ENCODE data around the gene TXNIP.
"Not testable (repeated sequence)": the region's sequence is repeated elsewhere in the genome, so short reads cannot be mapped to it uniquely, and the experiment has no call there.

The TXNIP gene, protein sequence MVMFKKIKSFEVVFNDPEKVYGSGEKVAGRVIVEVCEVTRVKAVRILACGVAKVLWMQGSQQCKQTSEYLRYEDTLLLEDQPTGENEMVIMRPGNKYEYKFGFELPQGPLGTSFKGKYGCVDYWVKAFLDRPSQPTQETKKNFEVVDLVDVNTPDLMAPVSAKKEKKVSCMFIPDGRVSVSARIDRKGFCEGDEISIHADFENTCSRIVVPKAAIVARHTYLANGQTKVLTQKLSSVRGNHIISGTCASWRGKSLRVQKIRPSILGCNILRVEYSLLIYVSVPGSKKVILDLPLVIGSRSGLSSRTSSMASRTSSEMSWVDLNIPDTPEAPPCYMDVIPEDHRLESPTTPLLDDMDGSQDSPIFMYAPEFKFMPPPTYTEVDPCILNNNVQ

DNA sequence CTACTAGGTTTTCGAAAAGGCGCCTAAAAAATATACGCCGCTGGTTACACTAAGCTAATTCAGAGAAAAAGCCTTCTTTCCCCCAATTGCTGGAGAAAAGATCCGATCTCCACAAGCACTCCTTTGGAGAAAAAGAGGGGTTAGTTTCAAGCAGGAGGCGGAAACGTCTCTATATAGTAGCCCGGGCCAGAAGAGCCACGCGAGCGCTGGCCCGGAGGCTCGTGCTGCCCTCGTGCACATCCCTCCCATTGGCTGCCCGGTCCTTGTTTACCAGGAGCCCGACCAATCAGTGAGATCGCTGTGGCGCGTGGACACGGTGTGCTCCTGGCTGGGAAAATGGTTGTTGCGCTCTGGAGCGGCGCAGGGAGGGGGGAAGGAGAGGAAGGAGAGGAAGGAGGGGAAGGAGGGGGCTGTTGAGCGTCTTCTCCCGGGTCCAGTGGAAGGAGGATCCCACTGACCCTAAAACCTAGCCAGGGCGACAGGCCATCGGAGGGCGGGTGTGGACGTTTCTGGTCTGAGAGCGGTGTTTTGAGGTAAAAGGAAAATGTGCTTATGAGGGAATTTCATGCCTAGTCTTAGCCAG lies at the start of gene TXNIP:
TXNIP (minus strand) TSS at position 147 of the 583 bp plus-strand sequence. CDS start 313 bp downstream, outside the sequence.
- peak; percentile 97 for DNase-seq

DNA sequence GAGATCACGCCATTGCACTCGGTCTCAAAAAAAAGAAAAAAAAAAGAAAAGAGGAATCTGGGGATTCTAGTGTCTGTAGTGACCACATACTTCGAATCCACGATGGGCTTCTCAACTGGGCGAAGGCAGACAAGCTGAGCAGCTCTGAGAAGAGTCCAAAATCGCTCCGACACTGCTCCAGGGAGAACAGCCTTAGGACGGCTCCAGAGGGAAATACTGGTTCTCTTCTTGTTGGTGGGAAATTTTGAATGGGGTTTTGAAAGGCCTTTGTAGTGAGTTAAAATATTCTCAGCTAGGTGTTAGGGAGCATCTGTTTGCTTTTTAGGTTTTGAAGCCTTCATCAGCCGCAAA lies 43.4 kb upstream of the TXNIP start:
- no peak for DNase-seq

DNA sequence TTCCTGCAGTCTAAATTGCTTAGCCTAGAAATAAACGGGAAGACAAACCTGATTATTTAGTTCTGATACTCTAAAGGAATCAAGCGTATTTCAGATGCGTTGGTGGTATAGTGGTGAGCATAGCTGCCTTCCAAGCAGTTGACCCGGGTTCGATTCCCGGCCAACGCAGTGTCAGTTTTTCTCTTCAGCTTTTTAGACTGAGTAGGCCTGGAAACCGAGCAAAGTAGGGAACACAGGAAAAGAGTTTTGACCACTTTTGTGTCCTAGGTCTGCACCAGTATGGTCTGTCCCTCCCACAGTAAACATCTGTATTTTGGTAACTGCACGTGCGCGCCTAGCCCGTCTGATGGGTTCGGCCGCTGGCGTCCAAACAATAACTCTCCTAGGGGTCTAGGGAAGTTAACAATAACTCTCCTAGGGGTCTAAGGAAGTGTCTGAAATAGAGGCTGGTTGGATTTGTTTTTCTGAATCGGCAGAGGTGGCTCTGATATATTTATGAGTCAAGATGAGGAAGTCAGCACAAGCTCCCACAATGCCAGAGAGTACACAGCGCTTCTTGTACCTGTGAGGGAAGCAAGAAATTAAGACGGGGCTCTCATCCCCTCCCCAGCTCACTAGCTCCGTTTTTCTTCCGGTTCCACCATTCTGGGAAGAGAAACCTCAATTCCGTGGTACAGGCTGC lies 40.7 kb upstream of the TXNIP start:
- DNase-seq: peak; percentile 85

DNA sequence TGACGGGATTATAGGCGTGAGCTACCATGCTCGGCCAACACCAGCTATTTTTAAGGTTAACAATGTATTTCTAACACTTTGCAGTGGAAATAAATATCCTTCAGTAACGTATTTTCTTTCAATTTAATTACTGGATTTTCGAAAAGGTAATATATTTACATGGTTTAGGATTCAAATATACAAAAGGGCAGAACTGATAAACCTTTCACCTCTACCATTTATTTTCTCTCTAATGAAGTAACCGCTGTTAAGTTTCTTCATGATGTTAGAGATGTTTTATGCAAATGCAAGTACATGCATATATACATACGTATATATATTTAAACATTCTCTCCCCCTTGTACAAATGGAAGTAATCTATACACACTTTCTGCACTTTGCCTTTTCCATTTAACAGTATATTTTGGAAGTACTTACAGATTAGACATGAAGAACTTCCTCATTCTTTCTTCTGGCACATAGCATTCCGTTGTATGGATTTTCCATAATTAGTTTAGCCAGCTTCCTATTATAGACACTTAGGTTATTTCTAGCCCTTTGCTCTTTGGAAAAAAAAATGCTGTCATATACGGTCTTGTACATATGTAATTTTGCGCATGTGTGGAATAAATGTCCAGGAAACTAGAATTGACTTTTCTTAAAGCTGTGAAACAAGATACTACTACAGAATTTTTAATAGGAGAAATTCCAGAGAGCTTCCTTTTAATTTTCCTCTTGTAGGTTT lies 40.0 kb upstream of the TXNIP start:
- no peak for DNase-seq

DNA sequence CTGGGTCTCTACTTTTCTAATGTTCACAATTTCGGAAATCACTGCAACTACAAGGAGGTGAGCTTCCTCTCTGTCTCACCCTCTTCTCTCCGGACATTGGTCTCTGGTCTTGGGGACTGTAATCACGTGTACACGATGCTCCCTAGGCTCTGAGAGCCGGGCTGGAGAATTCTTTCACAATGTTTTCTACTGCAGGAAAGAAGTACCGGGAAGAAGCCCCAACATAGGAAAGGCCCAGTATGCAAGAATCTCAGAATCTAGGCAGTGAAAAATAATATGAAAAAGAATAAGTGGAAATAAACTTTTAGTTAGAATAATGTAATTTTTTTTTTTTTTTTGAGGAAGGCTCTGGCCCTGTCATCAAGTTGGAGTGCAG lies 38.7 kb upstream of the TXNIP start:
- DNase-seq: no peak

DNA sequence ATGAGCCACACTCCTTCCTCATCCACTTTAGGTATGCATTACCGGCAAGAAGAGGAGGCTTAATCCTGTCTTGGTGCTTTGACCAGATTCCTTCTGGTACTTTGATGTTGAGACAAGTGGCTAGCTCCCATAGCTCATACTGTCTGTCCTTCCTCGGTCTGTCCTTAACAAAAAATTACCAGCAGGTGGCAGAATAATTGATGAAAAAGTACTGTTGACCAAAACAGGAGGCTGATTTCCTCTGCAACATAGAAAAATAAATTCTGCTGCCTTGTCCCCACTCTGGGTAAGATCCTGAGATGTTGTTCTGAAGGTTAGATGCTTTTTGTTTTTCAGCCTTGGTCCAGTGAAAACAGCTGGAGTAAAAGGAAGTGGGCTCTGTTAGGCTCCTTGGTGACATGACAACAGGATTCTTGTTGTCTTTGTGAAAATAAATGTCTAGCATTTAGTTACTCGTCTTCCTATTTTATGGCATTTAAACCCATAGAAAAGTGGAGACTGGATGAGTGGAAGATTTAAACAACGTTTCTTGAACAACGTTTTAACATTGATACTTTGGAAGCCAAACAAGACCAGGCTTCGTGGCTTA lies 36.3 kb upstream of the TXNIP start:
- DNase-seq: no peak

DNA sequence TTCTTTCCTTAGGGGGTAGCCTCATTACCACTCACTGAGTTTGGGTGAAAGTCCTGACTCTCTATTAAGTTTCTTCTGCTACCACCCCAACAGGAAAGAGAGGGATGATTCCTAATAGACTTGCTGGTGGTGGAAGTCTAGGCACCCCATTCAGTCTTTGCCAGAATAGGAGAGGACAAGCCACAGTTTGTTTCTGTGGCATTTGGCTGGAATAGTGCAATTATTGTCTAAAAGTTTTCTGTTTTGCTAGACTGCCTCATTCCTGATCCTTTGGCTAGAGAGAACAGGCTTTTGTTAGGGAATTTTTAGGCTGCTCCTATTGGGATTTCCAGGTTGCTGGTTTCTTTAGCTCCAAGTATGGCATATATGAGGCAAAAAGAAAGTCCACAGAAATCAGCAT lies 35.1 kb upstream of the TXNIP start:
- DNase-seq: no peak

DNA sequence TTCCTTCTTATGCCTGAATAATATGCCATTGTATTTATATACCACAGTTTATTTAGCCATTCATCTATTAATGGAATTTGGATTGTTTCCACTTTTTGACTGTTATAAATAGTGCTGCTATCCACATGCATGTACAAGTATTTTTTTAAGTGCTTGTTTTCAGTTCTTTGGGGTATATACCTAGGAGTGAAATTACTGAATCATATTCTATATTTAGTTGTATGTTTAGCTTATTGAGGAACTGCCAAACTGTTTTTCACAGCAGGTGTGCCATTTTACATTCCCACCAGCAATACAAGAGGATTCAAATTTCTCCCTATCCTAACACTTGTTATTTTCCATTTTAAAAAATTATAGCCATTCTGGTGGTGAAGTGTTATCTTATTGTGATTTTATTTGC lies 32.7 kb upstream of the TXNIP start:
- DNase-seq: no peak

DNA sequence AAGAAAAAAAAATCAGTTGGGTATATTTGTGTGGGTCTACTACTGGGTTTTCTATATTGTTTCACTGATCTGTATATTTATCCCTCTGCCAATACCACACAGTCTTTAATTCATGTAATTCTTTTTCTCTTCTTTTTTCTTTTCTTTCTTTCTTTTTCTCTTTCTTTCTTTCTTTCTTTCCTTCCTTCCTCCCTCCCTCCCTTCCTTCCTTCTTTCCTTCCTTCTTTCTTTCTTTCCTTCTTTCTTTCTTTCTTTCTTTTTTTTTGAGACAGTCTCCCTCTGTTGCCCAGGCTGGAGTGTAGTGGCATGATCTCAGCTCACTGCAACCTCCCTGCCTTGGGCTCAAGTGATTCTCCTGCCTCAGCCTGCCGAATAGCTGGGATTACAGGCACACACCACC lies 30.3 kb upstream of the TXNIP start:
- DNase-seq: not testable (repeated sequence)

DNA sequence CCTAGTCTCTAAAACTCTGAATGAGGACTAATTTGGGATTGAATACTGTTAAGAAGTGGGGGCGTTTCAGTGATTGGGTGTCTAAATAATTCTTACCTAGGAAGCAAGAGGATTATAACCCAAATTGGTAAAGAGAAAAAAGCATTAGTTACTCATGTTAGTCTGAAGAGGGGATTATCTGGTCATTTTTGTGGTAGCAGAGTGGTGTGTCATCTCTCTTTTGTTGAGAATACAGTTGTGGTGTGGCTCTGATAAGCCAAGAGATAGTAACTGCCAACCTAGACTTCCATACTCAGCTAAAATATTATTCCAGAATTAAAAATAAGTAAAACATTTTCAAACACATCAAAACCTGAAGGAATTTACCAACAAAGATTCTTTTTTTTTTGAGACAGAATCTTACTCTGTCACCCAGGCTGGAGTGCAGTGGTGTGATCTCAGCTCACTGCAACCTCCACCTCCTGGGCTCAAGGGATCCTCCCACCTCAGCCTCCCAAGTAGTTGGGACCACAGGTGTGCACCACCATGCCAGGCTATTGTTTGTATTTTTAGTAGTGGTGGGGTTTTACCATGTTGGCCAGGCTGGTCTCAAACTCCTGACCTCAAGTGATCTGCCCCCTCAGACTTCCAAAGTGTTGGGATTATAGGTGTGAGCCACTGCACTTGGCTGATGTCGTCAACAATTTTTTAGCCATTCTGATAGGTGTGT lies 29.6 kb upstream of the TXNIP start:
- not testable (repeated sequence) for DNase-seq

DNA sequence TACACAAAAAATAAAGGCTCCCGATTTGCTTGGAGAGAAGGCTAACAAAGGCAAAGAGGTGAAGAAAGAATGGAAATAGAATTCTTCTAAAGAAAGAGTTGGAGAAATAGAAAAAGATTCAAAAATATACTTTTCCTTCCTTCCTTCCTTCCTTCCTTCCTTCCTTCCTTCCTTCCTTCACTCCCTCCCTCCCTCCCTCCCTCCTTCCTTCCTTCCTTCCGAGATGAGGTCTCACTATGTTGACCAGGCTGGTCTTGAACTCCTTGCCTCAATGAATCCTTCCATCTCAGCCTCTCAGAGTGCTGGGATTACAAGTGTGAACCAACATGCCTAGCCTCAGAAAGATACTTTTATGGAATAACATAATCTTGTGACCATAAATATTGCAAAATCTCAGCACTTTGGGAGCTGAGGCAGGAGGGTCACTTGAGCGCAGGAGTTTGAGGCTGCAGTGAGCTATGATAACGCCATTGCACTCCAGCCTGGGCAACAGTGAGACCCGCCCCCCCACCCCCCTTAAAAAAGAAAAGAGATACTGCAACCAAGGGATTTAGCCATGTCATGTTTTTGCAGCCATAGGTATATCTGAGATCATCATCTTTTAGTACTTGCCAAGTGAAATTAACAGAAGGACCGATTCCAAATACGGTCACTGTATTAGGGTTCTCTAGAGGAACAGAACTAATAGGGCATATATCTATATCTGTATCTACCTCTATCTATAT lies 26.2 kb upstream of the TXNIP start:
- no peak for DNase-seq

DNA sequence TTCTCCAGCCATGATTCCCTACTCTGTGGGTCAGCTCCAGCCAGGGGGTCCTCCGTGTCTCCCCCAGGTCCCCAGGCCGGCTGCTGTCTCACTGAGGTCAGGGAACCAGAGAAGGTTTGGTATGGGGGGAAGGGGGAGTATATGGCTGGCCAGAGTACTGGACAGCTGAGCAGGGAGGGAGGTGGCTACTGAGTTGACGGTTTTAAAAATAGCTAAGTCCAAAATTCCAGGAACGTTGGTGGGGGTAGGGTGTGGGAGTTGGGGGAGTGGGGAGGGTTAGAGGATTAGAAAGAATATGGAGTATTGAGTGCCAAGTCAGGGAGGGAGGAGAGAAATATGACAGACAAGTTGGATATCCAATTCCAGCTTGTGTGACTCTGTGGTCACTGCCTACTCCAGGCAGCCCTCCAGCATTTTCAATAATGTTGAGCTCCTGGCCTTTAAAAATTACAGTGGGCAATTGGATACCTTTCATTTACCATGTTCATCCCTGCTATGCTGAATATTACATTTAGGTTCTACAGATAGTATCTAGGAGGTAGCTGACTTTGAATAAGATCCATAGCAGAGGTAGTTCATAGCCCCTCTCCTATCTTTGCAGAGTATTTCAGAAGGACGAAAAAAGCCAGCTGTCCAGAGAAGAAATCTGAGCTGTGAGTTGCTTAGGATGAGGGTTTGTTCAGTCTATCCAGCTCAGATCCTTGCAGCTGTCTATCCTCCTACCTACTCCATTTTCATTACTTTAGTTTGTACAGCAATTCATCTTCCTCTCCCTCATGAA lies 25.4 kb upstream of the TXNIP start, which contains the start of gene HJV:
HJV (minus strand) TSS at position 114 of the 781 bp plus-strand sequence. CDS start 1,504 bp downstream, outside the sequence.
- DNase-seq: no peak

DNA sequence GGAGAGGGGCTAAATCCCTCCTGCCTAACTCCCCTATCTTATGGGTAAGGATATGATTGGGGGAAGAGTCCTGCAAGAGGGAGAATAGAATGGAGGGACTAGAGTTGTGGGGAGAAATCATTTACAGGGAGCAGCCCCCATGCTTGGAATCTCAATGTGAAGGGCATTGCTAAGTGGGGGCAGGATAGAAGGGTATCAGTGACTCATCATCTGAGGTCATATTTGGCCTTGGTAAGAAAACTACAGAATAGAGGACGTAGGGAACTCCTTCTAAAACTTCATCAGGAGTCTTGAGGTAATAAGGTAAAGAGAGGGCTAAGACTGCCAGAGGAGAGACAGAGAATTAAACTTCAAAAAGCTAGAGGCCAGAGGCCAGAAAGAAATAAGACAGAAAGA lies 24.7 kb upstream of the TXNIP start:
- no peak for DNase-seq

DNA sequence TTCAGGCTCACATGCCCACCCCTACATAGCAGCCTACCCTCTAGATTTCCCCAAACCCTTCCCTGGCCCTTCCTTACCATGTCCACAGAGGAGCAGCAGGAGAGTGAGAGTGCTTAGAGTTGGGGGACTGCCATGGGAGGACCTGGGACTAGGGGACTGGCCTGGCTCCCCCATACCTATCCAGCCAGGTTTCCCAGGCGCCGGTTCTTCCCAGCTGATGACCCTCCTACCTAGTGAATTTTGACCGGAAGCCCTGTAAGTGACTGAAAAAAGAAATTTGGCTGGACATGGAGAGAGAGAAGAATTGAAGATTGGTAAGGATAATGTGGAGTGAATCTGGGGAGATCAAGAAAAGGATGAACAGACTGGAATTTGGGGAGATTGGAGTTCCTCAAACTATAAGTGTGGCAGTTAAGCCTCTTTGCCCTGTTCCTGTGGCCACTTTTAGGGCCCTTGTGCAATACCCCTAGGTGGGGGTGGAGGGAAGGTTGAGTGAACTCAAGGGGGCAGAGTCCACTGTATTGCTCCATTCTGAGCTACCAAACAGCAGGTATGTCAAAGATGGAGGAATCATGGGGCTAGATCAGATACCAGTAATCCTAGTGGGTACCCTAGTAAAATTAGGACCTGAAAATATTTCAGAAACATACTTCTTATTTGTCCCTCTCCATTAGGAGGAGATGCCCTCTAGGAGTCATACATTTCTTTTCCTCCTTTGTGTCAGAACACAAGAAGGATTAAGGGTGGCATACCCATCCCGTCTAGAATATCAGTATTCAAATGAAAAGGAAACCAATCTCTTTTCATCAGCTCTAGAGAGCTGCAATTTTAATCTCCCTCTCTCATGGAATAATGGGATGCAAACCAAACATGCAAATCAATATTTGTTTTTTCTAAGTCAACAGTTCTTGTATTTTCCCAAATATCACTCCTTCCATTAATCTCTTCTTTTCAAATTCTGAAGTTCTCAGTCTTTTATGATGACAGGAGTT lies 24.0 kb upstream of the TXNIP start:
- DNase-seq: no peak

DNA sequence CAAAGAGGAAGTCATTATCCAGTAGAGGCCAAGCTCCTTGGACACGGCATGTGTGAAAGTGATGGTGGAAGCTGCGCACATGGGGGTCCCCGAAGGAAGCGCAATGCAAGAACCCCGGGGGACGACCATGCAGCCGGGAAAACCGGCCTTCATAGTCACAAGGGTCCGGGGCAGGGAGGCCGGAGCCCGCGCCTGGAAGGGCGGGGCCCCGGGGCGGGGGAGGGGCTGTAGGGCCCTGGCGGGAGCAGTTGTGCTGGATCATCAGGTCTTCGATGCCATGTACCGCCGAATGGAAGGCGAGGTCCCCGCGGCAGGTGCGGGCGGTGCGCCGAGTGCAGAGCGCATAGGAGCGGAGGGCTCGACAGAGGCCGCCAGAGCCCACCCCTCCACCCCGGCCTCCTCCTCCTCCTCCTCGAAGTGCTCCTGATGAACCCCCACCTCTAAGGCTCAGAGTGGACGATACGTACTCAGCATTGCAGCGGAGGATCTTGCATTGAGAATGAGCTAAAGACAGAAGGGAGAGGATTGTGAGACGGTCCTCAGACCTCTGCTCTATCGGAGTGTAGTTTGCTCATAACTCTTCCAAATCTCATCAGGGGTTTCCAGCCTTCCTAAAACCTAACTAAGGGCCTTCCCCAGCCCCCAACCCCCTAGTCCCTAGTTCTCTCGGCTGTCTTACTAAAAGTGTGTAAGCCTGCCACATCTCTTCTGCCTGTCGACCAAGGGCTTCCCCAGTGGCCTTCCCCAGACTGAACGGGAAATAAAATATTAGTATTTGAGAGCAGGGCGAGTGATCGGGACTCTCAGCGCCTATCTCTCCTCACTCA lies 23.1 kb upstream of the TXNIP start:
- no peak for DNase-seq

DNA sequence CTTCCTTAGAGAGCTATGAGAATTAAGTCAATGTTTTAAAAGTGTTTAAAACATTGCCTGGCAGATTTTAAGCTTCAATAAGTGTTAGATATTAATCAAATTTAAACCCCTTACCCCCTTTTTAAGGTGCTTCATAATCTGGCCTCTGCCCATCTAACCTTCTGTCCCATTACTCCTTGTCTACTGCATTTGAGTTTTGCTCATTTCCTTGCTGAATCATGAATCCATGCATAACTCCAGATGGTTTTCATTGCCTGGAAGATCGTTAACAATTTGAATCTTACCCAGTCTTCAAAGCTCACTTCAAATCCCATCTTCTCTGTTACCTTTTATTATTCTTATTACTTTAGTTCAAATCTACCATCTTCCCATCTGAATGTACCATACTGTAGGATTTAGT lies 20.5 kb upstream of the TXNIP start:
- no peak for DNase-seq

DNA sequence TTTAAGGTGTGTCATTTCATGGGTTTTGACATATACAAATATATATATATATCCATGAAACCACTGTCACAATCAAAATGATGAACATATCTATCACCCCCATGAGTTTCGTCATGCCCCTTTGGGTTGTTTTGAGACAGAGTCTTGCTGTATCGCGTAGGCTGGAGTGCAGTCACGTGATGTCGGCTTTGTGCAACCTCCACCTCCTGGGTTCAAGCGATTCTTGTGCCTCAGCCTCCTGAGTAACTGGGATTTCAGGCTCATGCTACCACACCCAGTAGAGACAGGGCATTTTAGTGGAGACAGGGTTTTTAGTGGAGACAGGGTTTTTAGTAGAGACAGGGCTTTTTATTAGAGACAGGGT lies 17.2 kb upstream of the TXNIP start:
- DNase-seq: no peak

DNA sequence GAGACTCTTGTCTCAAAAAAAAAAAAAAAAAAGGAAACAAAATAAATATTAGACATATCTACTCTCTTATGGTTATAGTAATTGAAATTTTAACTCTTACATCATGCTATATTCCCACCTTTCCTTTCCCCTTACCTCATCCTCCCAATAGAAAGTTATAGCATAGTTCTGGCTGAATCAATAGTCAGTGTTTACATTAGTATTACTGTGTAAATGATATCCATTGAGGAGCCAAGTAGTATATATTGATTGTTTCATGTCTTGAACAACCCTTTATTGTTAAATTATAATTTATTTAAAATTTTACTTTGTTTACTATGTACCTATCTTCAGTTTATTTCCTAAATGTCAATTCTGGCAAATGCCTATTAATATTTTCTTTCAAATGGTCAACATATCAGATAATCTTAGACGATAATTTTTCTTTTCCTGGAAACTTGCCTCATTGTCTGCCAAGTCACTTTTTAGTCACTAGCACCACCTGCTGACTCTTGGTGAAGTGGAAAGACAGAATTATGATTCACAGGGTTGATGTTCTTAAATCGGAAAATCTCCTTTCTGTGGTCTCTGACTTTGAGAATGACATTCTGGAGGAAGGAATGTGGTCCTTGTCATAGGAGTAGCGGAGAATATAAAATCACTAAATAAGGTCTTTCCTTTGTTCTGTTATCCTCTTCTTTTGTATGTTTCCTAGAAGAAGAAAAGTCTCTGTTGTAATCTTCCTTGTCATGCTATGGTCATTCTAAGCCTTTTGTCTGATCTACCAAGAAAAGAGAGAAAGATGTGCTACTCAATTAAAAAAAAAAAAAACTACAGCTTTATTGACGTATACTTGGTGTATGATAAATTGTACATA lies 16.6 kb upstream of the TXNIP start:
- peak; percentile 68 for DNase-seq
